Stimulated activated CD4-positive, alpha-beta T cell treated with anti-CD3 and anti-CD28 coated beads, Interleukin-15, amount 100 ng/mL, for 48 hours (primary cell): ENCODE results near the gene ANO2.

Experiments
- DNase-seq, 2 donors: peaks; one replicate each; pipeline ENCODE4 v3.0.0-alpha.2; 2020; ENCODE audit warnings: low read depth in 2 of 2

The ANO2 gene

GRCh38 chr12:5945071-5946008 lies at the start of gene ANO2:
Gene ANO2 (minus strand): TSS chr12:5945259. CDS start chr12:5945217, 42 bp downstream.
- no peak for DNase-seq

- no peak for DNase-seq
Measured at GRCh38 chr12:5989621-5990020, 44.6 kb upstream of the ANO2 start.

- DNase-seq: peak; percentile 51 to 63
Measured at GRCh38 chr12:5988659-5989116, 43.6 kb upstream of the ANO2 start.

- DNase-seq: no peak
Measured at GRCh38 chr12:5988088-5988487, 43.0 kb upstream of the ANO2 start.

- DNase-seq: no peak
Measured at GRCh38 chr12:5987573-5987972, 42.5 kb upstream of the ANO2 start.

- DNase-seq: no peak
Measured at GRCh38 chr12:5985471-5985870, 40.4 kb upstream of the ANO2 start.

GRCh38 chr12:5984873-5985272 lies 39.8 kb upstream of the ANO2 start:
- no peak for DNase-seq

GRCh38 chr12:5982106-5982505 lies 37.0 kb upstream of the ANO2 start:
- no peak for DNase-seq

- no peak for DNase-seq
Measured at GRCh38 chr12:5977556-5977955, 32.5 kb upstream of the ANO2 start.

- no peak for DNase-seq
Measured at GRCh38 chr12:5976711-5977110, 31.7 kb upstream of the ANO2 start.

GRCh38 chr12:5976196-5976595 lies 31.1 kb upstream of the ANO2 start:
- DNase-seq: no peak

GRCh38 chr12:5973461-5974115 lies 28.5 kb upstream of the ANO2 start:
- no peak for DNase-seq

GRCh38 chr12:5972387-5972786 lies 27.3 kb upstream of the ANO2 start:
- no peak for DNase-seq

GRCh38 chr12:5971194-5971850 lies 26.3 kb upstream of the ANO2 start:
- no peak for DNase-seq

- no peak for DNase-seq
Measured at GRCh38 chr12:5969974-5970690, 25.1 kb upstream of the ANO2 start.

- no peak for DNase-seq
Measured at GRCh38 chr12:5969156-5969973, 24.3 kb upstream of the ANO2 start.

- no peak for DNase-seq
Measured at GRCh38 chr12:5967645-5968415, 22.8 kb upstream of the ANO2 start.

- DNase-seq: no peak
Measured at GRCh38 chr12:5966486-5967095, 21.5 kb upstream of the ANO2 start.

GRCh38 chr12:5965950-5966383 lies 20.9 kb upstream of the ANO2 start:
- peak; percentile 14 to 37 for DNase-seq
